Measurements from ENCODE around the gene RHBDL1.

The RHBDL1 gene

DNA sequence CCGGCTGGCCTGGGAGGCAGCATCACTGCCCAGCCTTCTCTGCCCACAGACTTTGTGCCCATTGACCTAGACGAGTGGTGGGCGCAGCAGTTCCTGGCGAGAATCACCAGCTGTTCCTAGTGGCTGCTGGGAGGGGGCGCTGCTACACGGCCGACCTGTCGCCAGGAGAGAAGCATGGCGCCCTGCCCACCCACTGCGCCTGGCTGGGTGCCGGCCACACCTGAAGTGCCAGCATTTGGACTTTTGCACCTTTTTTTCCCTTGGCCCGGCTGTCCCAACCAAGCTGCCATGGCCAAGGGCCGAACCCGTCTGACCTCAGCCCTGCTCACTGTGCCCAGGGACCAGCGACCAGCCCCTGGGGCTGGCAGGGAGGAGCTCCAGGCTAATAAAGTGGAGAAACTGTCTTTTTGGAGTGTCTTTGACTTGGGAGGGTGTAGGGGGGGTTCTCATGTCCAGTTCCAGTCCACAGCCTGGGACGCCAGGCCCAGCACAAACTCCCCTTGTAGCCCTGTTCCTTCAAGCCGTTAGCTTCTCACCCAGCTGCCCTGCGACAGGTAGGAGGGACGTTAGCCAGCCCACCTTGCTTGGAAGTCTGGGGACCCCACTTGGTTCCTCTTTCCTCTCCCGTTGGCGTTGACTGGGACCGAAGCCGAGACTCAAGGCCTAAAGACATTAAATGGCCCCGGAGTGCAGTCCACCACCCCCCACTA, 27.2 kb upstream of the RHBDL1 start:
- Histone ChIP-seq H3K9ac (ENCODE audit: low read depth, low read length) (peak overlapping the region; percentile 74), H3K4me3 (ENCODE audit: low read length) (peak overlapping the region; percentile 65), H3K36me3 (ENCODE audit: insufficient read depth, low read length) (peaks cover 12% of the 10 kb centered on the region; the same call in 1 of the 2 replicates), H3K27ac (ENCODE audit: low read depth, low read length) (peak overlapping the region; percentile 82; the same call in 1 of the 2 replicates), H3K27me3 (ENCODE audit: insufficient read depth, low read length) (peaks cover 2% of the 10 kb centered on the region; the same call in 1 of the 2 replicates), H3K4me1 (ENCODE audit: insufficient read depth, low read length) (no peaks in the 10 kb centered on the region), H3K9me3 (ENCODE audit: insufficient read depth, low read depth, low read length) (no peaks in the 10 kb centered on the region)
- WGBS = 41% methylated on average over 24 of the region's 24 CpGs

GRCh38 chr16:648781-649589, 26.5 kb upstream of the RHBDL1 start, which contains the start of gene WDR90:
WDR90 (plus strand) TSS chr16:649365; CDS start chr16:649417, 52 bp downstream.
- H3K9ac ChIP-seq (ENCODE audit: low read depth, low read length) = peak within 1 kb of the TSS; percentile 74
- WGBS = 2% methylated on average over 91 of the region's 91 CpGs
- H3K27me3 ChIP-seq (ENCODE audit: insufficient read depth, low read length) = no peaks in the 10 kb centered on the region
- no peaks in the 10 kb centered on the region for H3K9me3 ChIP-seq (ENCODE audit: insufficient read depth, low read depth, low read length)
- no peaks in the 10 kb centered on the region for H3K4me1 ChIP-seq (ENCODE audit: insufficient read depth, low read length)
- H3K4me3 ChIP-seq (ENCODE audit: low read length) = peak within 1 kb of the TSS; percentile 65
- H3K36me3 ChIP-seq (ENCODE audit: insufficient read depth, low read length) = peaks cover 19% of the 10 kb centered on the region; the same call in 1 of the 2 replicates
- H3K27ac ChIP-seq (ENCODE audit: low read depth, low read length) = peak within 1 kb of the TSS; percentile 82

- Histone ChIP-seq H3K27me3 (ENCODE audit: insufficient read depth, low read length) (no peaks in the 10 kb centered on the region), H3K9ac (ENCODE audit: low read depth, low read length) (peak overlapping the region; percentile 74), H3K27ac (ENCODE audit: low read depth, low read length) (no peak overlapping the region), H3K4me3 (ENCODE audit: low read length) (peak overlapping the region; percentile 65), H3K4me1 (ENCODE audit: insufficient read depth, low read length) (no peaks in the 10 kb centered on the region), H3K36me3 (ENCODE audit: insufficient read depth, low read length) (peaks cover 19% of the 10 kb centered on the region; the same call in 1 of the 2 replicates), H3K9me3 (ENCODE audit: insufficient read depth, low read depth, low read length) (no peaks in the 10 kb centered on the region)
- 6% methylated on average over 44 of the region's 44 CpGs for WGBS
Observed at GRCh38 chr16:649631-650030, 25.8 kb upstream of the RHBDL1 start.

- Histone ChIP-seq H3K36me3 (ENCODE audit: insufficient read depth, low read length) (peaks cover 23% of the 10 kb centered on the region; the same call in 1 of the 2 replicates), H3K27me3 (ENCODE audit: insufficient read depth, low read length) (no peaks in the 10 kb centered on the region)
- 95% methylated on average over 22 of the region's 22 CpGs for WGBS
Observed at GRCh38 chr16:651844-652243, 23.6 kb upstream of the RHBDL1 start.

GRCh38 chr16:652454-653305, 22.8 kb upstream of the RHBDL1 start:
- 92% methylated on average over 28 of the region's 28 CpGs for WGBS

More at GRCh38 chr16:651844-652243, 23.6 kb upstream of the RHBDL1 start:
- Histone ChIP-seq H3K4me1 (ENCODE audit: insufficient read depth, low read length) (no peaks in the 10 kb centered on the region), H3K4me3 (ENCODE audit: low read length) (no peak overlapping the region), H3K27ac (ENCODE audit: low read depth, low read length) (no peak overlapping the region), H3K9ac (ENCODE audit: low read depth, low read length) (no peak overlapping the region), H3K9me3 (ENCODE audit: insufficient read depth, low read depth, low read length) (no peaks in the 10 kb centered on the region)

DNA sequence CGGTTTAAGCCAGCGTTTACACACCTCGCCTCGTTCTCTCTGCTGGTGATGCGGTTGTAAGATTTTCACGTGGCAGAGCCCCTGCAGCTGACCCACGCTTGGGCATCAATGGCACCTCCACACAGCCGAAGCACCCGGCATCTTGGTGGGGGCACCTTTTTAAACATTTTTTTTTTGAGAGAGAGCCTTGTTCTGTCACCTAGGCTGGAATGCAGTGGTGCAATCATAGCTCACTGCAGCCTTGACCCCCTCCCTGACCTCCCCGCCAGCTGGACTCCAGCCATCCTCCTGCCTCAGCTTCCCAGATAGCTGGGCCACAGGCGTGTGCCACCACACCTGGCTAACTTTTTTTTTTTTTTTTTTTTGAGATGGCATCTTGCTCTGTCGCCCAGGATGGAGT, 21.4 kb upstream of the RHBDL1 start:
- Histone ChIP-seq H3K4me1 (ENCODE audit: insufficient read depth, low read length) (no peaks in the 10 kb centered on the region), H3K9me3 (ENCODE audit: insufficient read depth, low read depth, low read length) (no peaks in the 10 kb centered on the region), H3K36me3 (ENCODE audit: insufficient read depth, low read length) (peaks cover 26% of the 10 kb centered on the region), H3K27me3 (ENCODE audit: insufficient read depth, low read length) (no peaks in the 10 kb centered on the region), H3K4me3 (ENCODE audit: low read length) (no peak overlapping the region), H3K9ac (ENCODE audit: low read depth, low read length) (no peak overlapping the region), H3K27ac (ENCODE audit: low read depth, low read length) (no peak overlapping the region)
- WGBS = 96% methylated on average over 12 of the region's 12 CpGs

More at GRCh38 chr16:652454-653305, 22.8 kb upstream of the RHBDL1 start:
- H3K4me1 ChIP-seq (ENCODE audit: insufficient read depth, low read length) = no peaks in the 10 kb centered on the region
- H3K36me3 ChIP-seq (ENCODE audit: insufficient read depth, low read length) = peaks cover 23% of the 10 kb centered on the region; the same call in 1 of the 2 replicates
- no peaks in the 10 kb centered on the region for H3K27me3 ChIP-seq (ENCODE audit: insufficient read depth, low read length)
- H3K9me3 ChIP-seq (ENCODE audit: insufficient read depth, low read depth, low read length) = no peaks in the 10 kb centered on the region
- no peak overlapping the region for H3K4me3 ChIP-seq (ENCODE audit: low read length)
- no peak overlapping the region for H3K27ac ChIP-seq (ENCODE audit: low read depth, low read length)
- no peak overlapping the region for H3K9ac ChIP-seq (ENCODE audit: low read depth, low read length)

DNA sequence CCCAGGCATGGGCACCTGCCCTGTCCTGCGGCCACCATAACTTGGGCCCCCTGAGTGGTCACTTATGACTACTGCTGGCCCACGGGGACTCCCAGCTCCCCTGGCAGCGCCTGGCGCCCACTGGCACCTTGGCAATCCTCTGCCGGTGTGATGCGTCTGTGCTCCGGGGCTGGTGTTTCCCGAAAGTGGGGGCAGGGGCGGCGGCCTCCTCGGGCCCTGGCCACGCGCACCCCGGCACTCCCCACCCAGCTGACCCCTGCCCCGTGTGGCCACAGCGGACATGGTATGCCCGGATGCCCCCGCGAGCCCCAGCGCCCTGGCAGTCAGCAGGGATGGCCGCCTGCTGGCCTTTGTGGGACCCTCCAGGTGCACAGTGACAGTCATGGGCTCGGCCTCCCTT, 18.0 kb upstream of the RHBDL1 start:
- 95% methylated on average over 22 of the region's 22 CpGs for WGBS
- 0 out of 2 replicates have a peak, but pooled peaks cover 3% of the 10 kb centered on the region for H3K4me1 ChIP-seq (ENCODE audit: insufficient read depth, low read length)
- H3K9me3 ChIP-seq (ENCODE audit: insufficient read depth, low read depth, low read length) = no peaks in the 10 kb centered on the region
- H3K9ac ChIP-seq (ENCODE audit: low read depth, low read length) = no peak overlapping the region
- no peaks in the 10 kb centered on the region for H3K27me3 ChIP-seq (ENCODE audit: insufficient read depth, low read length)
- no peak overlapping the region for H3K4me3 ChIP-seq (ENCODE audit: low read length)
- no peak overlapping the region for H3K27ac ChIP-seq (ENCODE audit: low read depth, low read length)
- peaks cover 18% of the 10 kb centered on the region for H3K36me3 ChIP-seq (ENCODE audit: insufficient read depth, low read length)

DNA sequence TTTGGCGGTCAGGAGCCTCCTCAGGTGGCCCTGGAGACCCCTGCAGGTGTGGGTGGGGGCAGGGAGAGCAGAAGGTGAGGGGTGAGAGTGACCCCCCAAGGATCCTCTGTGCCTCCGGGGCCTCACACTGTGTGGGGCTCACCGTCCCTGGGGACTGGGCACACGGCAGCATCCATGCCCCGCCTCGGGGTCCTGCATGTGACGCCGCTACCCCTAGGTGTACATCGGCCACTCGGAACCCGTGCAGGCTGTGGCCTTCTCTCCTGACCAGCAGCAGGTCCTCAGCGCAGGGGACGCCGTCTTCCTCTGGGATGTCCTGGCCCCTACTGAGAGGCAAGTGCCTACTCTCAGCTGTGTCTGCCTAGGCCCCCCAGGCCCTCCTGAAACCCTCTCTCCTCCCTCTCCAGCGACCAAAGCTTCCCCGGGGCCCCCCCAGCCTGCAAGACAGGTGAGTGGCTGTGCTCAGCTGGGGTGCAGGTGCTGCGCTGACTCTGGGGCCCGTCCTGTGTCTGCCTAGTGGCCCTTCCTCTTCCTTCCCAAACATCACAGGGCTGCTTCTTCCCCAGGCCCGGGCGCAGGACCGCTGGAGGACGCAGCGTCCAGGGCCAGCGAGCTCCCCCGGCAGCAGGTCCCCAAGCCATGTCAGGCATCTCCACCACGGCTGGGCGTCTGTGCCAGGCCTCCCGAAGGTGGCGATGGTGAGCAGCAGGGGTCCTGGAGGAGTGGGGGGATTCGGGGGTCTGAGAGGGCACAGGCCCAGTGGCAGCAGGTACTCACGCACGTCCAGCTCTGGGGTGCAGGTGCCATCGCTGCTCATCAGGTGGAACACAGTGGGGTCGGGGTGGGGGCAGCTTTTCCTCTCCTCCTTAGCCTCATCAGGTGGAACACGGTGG, 16.5 kb upstream of the RHBDL1 start:
- peaks cover 7% of the 10 kb centered on the region for H3K36me3 ChIP-seq (ENCODE audit: insufficient read depth, low read length)
- H3K27ac ChIP-seq (ENCODE audit: low read depth, low read length) = no peak overlapping the region
- no peaks in the 10 kb centered on the region for H3K9me3 ChIP-seq (ENCODE audit: insufficient read depth, low read depth, low read length)
- WGBS = 94% methylated on average over 35 of the region's 35 CpGs
- no peaks in the 10 kb centered on the region for H3K27me3 ChIP-seq (ENCODE audit: insufficient read depth, low read length)
- no peak overlapping the region for H3K4me3 ChIP-seq (ENCODE audit: low read length)
- 0 out of 2 replicates have a peak, but pooled peaks cover 3% of the 10 kb centered on the region for H3K4me1 ChIP-seq (ENCODE audit: insufficient read depth, low read length)
- H3K9ac ChIP-seq (ENCODE audit: low read depth, low read length) = no peak overlapping the region

DNA sequence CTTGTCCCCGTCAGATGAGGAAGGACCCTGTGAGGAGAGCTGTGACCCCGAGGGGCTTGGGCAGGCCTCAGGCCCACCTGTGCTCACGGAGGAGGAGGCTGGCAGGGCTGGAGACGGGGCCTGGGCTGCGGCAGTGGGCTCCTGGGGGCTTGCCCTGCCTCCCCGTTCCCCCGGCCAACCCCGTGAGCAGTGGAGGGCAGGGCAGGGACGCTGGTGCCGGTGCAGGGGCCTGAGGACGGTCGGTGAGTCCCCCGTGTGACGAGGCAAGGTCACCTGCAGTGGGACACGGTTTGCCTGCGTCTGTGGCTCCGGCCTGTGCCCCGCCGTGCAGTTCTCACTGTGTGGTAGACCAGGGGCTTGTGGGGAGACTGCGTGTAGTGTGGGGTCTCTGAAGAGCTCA, 15.9 kb upstream of the RHBDL1 start:
- Histone ChIP-seq H3K36me3 (ENCODE audit: insufficient read depth, low read length) (peaks cover 7% of the 10 kb centered on the region), H3K9ac (ENCODE audit: low read depth, low read length) (no peak overlapping the region), H3K4me1 (ENCODE audit: insufficient read depth, low read length) (0 out of 2 replicates have a peak, but pooled peaks cover 3% of the 10 kb centered on the region), H3K4me3 (ENCODE audit: low read length) (no peak overlapping the region), H3K27me3 (ENCODE audit: insufficient read depth, low read length) (no peaks in the 10 kb centered on the region), H3K27ac (ENCODE audit: low read depth, low read length) (no peak overlapping the region), H3K9me3 (ENCODE audit: insufficient read depth, low read depth, low read length) (no peaks in the 10 kb centered on the region)
- 91% methylated on average over 20 of the region's 20 CpGs for WGBS

- H3K27ac ChIP-seq (ENCODE audit: low read depth, low read length) = 0 out of 2 replicates have a peak overlapping the region, but pooled peaks have one; percentile 25
- H3K4me3 ChIP-seq (ENCODE audit: low read length) = no peak overlapping the region
- H3K4me1 ChIP-seq (ENCODE audit: insufficient read depth, low read length) = 0 out of 2 replicates have a peak, but pooled peaks cover 3% of the 10 kb centered on the region
- WGBS = 88% methylated on average over 6 of the region's 6 CpGs
- no peaks in the 10 kb centered on the region for H3K27me3 ChIP-seq (ENCODE audit: insufficient read depth, low read length)
- no peak overlapping the region for H3K9ac ChIP-seq (ENCODE audit: low read depth, low read length)
- H3K9me3 ChIP-seq (ENCODE audit: insufficient read depth, low read depth, low read length) = no peaks in the 10 kb centered on the region
- peaks cover 7% of the 10 kb centered on the region for H3K36me3 ChIP-seq (ENCODE audit: insufficient read depth, low read length)
Observed at GRCh38 chr16:660132-660458, 15.4 kb upstream of the RHBDL1 start.

Measured in HUES64 (cell line).